ENCODE data around the gene ZNF140. TPM values are rescaled to one million over a fixed set of nuclear protein-coding genes. Genes with fewer than 3 reads are reported as not detected.
A peak's percentile ranks its signal among the peaks of the same experiment; 100 is the strongest.

Gene ZNF140
- total and polyA plus RNA-seq, 2 of the 13 experiments (the other 11 are each of a cell fraction or from before 2014, with no cell fraction given) = 8.7 to 13.5 TPM

DNA sequence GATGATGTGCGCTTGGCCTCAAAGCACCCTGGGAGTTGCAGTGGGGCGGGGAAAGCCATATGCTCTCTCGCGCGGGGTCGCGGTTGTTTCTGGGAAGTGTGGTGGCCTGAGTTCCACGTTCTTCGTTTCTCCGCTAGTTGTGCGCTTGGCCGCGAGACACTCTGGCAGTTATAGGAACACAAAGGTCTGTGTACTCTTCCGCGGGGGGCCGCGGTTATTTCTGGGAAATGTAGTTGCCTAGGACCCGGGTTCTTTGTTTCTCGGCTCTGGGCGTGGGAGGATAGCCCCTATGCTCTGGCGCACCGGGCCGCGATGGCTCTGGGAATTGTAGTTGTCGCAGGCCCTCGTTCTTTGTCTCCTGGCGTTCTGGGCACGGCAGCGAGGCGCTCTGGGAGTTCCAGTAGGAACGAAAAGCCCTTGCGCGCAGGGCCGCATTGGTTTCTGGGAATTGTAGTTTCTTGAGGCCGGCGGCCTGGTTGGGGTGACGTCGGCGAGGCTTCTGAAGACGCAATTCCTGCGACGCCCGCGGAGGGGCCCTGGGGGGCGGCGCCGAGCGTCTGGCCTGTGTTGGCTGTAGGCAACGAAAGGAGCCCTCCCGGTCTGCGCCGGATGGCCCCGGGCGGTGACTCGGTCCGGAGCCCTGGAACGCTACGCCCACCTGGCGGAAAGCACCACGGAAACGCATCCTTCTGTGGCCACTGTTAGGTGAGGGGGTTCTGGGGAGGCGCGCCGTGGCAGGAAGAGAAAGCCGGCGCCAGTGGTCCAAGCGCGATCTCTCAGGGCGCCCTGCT is at the start of gene ZNF140 (continued):
- TF ChIP-seq CREM (IDR thresholded peaks at IDR 0.05) (peak; percentile 97), CREM (CRISPR knock-in tag; IDR thresholded peaks at IDR 0.05) (peak; percentile 63; the same call in 1 of the 2 replicates), GTF3A (CRISPR knock-in tag; conservative IDR thresholded peaks at IDR 0.05) (no peak), ZNF207 (IDR thresholded peaks at IDR 0.05; ENCODE audit: borderline replicate concordance) (no peak), ZNF33B (CRISPR knock-in tag; IDR thresholded peaks at IDR 0.05) (0 out of 2 replicates have a peak, but pooled peaks have one; percentile 38), ZNF3 (CRISPR knock-in tag; IDR thresholded peaks at IDR 0.05) (no peak), FOXK1 (CRISPR knock-in tag; IDR thresholded peaks at IDR 0.05; ENCODE audit: borderline replicate concordance, low read depth) (0 out of 2 replicates have a peak, but pooled peaks have one; percentile 49), SMAD3 (CRISPR knock-in tag; IDR thresholded peaks at IDR 0.05) (0 out of 2 replicates have a peak, but pooled peaks have one; percentile 61), ZFP41 (CRISPR knock-in tag; IDR thresholded peaks at IDR 0.05; ENCODE audit: borderline replicate concordance) (no peak), PHF20 (CRISPR knock-in tag; IDR thresholded peaks at IDR 0.05) (peak; percentile 82), ZNF350 (CRISPR knock-in tag; IDR thresholded peaks at IDR 0.05; ENCODE audit: borderline replicate concordance, low read depth) (peak; percentile 84; the same call in 1 of the 2 replicates)
- TF ChIP-seq, protein P1, sequence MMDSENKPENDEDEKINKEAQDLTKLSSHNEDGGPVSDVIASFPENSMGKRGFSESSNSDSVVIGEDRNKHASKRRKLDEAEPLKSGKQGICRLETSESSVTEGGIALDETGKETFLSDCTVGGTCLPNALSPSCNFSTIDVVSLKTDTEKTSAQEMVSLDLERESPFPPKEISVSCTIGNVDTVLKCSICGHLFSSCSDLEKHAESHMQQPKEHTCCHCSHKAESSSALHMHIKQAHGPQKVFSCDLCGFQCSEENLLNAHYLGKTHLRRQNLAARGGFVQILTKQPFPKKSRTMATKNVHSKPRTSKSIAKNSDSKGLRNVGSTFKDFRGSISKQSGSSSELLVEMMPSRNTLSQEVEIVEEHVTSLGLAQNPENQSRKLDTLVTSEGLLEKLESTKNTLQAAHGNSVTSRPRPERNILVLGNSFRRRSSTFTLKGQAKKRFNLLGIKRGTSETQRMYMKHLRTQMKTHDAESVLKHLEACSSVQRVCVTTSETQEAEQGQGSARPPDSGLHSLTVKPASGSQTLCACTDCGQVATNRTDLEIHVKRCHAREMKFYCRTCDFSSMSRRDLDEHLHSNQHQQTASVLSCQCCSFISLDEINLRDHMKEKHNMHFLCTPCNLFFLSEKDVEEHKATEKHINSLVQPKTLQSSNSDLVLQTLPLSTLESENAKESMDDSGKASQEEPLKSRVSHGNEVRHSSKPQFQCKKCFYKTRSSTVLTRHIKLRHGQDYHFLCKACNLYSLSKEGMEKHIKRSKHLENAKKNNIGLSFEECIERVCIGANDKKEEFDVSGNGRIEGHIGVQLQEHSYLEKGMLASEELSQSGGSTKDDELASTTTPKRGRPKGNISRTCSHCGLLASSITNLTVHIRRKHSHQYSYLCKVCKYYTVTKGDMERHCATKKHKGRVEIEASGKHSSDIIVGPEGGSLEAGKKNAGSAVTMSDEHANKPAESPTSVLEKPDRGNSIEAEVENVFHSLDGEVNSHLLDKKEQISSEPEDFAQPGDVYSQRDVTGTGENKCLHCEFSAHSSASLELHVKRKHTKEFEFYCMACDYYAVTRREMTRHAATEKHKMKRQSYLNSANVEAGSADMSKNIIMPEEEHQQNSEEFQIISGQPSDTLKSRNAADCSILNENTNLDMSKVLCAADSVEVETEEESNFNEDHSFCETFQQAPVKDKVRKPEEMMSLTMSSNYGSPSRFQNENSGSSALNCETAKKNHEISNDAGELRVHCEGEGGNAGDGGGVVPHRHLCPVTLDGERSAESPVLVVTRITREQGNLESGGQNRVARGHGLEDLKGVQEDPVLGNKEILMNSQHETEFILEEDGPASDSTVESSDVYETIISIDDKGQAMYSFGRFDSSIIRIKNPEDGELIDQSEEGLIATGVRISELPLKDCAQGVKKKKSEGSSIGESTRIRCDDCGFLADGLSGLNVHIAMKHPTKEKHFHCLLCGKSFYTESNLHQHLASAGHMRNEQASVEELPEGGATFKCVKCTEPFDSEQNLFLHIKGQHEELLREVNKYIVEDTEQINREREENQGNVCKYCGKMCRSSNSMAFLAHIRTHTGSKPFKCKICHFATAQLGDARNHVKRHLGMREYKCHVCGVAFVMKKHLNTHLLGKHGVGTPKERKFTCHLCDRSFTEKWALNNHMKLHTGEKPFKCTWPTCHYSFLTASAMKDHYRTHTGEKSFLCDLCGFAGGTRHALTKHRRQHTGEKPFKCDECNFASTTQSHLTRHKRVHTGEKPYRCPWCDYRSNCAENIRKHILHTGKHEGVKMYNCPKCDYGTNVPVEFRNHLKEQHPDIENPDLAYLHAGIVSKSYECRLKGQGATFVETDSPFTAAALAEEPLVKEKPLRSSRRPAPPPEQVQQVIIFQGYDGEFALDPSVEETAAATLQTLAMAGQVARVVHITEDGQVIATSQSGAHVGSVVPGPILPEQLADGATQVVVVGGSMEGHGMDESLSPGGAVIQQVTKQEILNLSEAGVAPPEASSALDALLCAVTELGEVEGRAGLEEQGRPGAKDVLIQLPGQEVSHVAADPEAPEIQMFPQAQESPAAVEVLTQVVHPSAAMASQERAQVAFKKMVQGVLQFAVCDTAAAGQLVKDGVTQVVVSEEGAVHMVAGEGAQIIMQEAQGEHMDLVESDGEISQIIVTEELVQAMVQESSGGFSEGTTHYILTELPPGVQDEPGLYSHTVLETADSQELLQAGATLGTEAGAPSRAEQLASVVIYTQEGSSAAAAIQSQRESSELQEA (CRISPR knock-in tag; IDR thresholded peaks at IDR 0.05; ENCODE audit: not compliant biosample characterization) = peak; percentile 71
- TF ChIP-seq, protein P2, sequence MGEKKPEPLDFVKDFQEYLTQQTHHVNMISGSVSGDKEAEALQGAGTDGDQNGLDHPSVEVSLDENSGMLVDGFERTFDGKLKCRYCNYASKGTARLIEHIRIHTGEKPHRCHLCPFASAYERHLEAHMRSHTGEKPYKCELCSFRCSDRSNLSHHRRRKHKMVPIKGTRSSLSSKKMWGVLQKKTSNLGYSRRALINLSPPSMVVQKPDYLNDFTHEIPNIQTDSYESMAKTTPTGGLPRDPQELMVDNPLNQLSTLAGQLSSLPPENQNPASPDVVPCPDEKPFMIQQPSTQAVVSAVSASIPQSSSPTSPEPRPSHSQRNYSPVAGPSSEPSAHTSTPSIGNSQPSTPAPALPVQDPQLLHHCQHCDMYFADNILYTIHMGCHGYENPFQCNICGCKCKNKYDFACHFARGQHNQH (CRISPR knock-in tag; IDR thresholded peaks at IDR 0.05) = peak; percentile 45
- TF ChIP-seq, protein P3, sequence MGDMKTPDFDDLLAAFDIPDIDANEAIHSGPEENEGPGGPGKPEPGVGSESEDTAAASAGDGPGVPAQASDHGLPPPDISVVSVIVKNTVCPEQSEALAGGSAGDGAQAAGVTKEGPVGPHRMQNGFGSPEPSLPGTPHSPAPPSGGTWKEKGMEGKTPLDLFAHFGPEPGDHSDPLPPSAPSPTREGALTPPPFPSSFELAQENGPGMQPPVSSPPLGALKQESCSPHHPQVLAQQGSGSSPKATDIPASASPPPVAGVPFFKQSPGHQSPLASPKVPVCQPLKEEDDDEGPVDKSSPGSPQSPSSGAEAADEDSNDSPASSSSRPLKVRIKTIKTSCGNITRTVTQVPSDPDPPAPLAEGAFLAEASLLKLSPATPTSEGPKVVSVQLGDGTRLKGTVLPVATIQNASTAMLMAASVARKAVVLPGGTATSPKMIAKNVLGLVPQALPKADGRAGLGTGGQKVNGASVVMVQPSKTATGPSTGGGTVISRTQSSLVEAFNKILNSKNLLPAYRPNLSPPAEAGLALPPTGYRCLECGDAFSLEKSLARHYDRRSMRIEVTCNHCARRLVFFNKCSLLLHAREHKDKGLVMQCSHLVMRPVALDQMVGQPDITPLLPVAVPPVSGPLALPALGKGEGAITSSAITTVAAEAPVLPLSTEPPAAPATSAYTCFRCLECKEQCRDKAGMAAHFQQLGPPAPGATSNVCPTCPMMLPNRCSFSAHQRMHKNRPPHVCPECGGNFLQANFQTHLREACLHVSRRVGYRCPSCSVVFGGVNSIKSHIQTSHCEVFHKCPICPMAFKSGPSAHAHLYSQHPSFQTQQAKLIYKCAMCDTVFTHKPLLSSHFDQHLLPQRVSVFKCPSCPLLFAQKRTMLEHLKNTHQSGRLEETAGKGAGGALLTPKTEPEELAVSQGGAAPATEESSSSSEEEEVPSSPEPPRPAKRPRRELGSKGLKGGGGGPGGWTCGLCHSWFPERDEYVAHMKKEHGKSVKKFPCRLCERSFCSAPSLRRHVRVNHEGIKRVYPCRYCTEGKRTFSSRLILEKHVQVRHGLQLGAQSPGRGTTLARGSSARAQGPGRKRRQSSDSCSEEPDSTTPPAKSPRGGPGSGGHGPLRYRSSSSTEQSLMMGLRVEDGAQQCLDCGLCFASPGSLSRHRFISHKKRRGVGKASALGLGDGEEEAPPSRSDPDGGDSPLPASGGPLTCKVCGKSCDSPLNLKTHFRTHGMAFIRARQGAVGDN (CRISPR knock-in tag; IDR thresholded peaks at IDR 0.05) = peak; percentile 82

Measured in HepG2 (cell line).